ENCODE data around the gene CACNB3.

DNA sequence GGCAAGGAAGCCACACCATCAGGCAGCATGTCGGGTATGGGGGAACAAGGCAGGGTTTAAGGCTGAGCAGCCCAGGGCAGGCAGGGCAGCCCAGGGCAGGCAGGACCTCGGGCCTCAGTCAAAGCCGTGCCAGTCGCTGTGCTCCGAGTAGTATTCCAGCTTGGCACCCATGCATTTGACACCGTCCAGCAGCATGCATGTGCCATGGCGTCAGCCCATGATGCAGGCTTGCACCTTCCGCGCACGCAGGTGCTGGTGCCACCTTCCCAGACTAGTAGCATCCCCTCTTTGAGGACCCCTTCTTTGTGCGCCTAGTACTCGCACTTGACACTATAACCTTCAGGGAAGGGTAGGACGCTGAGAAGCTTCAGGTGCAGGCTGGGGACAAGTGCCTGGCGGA lies 17.8 kb upstream of the CACNB3 start:
- TF ChIP-seq, protein P1, sequence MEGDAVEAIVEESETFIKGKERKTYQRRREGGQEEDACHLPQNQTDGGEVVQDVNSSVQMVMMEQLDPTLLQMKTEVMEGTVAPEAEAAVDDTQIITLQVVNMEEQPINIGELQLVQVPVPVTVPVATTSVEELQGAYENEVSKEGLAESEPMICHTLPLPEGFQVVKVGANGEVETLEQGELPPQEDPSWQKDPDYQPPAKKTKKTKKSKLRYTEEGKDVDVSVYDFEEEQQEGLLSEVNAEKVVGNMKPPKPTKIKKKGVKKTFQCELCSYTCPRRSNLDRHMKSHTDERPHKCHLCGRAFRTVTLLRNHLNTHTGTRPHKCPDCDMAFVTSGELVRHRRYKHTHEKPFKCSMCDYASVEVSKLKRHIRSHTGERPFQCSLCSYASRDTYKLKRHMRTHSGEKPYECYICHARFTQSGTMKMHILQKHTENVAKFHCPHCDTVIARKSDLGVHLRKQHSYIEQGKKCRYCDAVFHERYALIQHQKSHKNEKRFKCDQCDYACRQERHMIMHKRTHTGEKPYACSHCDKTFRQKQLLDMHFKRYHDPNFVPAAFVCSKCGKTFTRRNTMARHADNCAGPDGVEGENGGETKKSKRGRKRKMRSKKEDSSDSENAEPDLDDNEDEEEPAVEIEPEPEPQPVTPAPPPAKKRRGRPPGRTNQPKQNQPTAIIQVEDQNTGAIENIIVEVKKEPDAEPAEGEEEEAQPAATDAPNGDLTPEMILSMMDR (conservative IDR thresholded peaks at IDR 0.05 in 1 of 2, IDR thresholded peaks at IDR 0.05 in 1 of 2; ENCODE audit: low read depth in 1 of 2, low read length in 2 of 2), result no peak
- no peak for TF ChIP-seq EZH2 (IDR thresholded peaks at IDR 0.05; ENCODE audit: low read length, missing control alignments)

All from fibroblast of lung (primary cell).